Mammary epithelial cell (primary cell): ENCODE measurements around the gene KCTD21.

Experiments
- CTCF ChIP-seq, 2 donors: IDR thresholded peaks in 1 of 2; conservative IDR thresholded peaks in 1 of 2; 2 replicates each; pipeline ENCODE4 v1.5.1; 2011 to 2012; ENCODE audit warnings: inconsistent platforms in 2 of 2, low read length in 2 of 2, mild to moderate bottlenecking in 2 of 2, control low read depth in 1 of 2, low read depth in 1 of 2; ENCODE audit not compliant: insufficient read depth in 1 of 2; ENCODE audit errors: extremely low read depth in 1 of 2
- EZH2 ChIP-seq: IDR thresholded peaks from 2 replicates; pipeline ENCODE4 v1.6.1; 2012; ENCODE audit warnings: low read length, inconsistent platforms, borderline replicate concordance

DNA sequence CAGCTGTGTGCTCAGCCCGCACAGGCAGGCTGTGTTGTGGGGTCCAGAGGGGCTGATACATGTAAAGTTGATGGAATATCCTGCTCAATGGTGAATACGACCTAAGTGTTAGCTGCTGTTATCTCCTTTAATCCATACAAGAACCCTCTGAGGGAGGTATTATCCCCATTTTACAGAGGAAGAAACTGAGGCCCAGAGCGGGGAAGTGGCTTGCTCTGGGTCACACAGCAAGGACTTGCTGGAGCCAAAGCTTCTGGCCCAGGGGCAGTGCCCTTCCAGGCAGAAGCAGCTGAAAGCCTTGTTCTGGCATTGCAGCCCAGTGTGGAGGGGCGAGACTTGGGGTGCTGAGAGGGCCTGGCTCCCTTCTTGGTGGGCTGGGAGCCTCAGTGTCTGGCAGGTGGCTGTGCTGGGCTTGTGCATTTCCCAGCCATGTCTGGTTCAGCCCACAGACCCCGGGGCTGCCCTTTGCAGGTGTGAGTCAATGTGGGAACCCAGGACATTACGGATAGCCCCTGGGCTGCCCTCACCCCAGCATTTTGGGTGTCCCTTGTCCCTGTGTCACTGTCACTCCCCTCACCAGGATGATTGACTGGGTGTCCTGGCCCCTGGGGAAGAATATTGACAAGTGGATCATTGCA lies 10.7 kb upstream of the KCTD21 start:
- TF ChIP-seq CTCF (conservative IDR thresholded peaks at IDR 0.05 in 1 of 2, IDR thresholded peaks at IDR 0.05 in 1 of 2; ENCODE audit: extremely low read depth in 1 of 2, insufficient read depth in 1 of 2, low read depth in 1 of 2, low read length in 2 of 2) (no peak), EZH2 (no peak)
